ENCODE results near the gene MCM3AP.
"Not testable (repeated sequence)": the region's sequence is repeated elsewhere in the genome, so short reads cannot be mapped to it uniquely, and the experiment has no call there.

Gene MCM3AP

GRCh38 chr21:46266946-46267345, 18.5 kb downstream of the MCM3AP start:
- no peak for DNase-seq

GRCh38 chr21:46265736-46266525, 19.5 kb downstream of the MCM3AP start:
- DNase-seq = no peak

DNA sequence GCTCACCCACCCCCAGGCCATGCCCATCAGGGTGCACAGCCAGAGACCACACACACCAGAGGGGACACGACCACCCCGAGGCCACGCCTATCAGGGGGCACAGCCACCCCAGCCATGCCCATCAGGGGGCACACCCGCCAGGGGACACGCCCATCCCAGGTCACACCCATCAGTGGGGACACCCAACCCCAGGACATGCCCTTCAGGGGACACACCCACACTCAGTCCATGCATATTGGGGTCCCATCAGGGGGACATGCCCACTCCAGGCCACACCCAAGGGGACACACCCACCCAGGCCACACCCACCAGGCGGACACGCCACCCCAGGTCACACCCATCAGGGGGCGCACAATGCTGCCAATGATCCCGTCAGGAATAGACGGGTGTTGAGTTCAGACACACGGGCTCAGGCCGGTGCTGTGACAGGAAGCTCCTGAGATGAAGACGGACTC, 20.7 kb downstream of the MCM3AP start:
- no peak for DNase-seq

GRCh38 chr21:46264046-46264689, 21.2 kb downstream of the MCM3AP start:
- DNase-seq = no peak

GRCh38 chr21:46256501-46256994, 28.9 kb downstream of the MCM3AP start:
- DNase-seq = no peak

GRCh38 chr21:46255758-46256337, 29.6 kb downstream of the MCM3AP start:
- DNase-seq = no peak

DNA sequence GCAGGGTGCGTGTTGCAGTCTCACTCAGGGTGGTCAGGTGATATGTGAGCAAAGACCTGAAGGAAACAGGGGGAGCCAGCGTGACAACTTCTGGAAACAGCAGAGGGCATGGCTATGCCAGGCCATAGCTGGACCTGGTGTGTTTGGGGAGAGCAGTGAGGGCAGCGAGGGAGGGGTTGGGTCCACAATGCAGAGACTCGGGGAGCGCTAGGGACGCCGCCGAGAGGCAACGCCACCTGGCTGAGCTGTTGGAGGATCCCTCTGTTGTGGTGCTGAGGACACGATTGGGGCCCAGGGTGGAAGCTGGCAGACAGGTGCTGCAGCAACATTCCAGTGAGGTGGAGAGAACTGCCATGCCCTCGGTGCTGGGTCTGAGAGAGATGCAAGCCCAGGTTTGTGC, 30.2 kb downstream of the MCM3AP start:
- no peak for DNase-seq

DNA sequence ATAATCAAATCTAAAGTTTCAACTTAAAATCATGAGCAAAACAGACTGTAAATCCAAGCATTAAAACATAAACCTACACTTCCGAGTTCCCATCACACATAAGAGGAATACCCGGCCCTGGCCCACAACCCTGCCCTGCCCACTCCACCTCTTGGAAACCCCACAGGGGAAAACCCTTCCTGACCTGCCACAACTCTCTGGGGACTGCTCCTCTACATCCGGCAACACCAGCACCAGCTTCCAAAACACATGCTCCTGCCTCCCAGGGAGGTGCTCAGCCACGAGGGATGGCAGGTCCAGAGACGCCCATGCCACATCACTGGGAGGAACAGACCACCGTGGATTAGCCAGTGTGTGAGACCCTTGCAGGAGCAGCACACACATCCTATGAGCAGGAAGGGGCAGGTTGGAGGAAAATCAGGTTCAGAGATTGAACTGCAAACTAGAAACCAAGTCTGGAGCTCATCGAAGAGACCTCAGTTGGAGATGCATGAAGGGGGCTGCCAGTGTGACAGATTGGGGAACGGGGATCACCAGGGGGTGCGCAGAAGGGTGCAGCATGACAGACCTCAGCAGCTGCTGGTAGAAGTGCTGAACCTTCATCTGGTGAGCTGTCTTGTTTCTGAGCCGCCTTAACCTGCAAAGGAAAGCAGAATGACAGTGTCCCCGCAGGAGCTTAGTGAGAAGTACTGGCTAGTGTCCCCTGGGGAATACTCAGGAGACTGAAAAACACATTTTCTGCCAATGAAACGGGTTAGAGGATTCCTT, 31.0 kb downstream of the MCM3AP start:
- no peak for DNase-seq

GRCh38 chr21:46253610-46254124, 31.7 kb downstream of the MCM3AP start:
- DNase-seq = peak; percentile 12

DNA sequence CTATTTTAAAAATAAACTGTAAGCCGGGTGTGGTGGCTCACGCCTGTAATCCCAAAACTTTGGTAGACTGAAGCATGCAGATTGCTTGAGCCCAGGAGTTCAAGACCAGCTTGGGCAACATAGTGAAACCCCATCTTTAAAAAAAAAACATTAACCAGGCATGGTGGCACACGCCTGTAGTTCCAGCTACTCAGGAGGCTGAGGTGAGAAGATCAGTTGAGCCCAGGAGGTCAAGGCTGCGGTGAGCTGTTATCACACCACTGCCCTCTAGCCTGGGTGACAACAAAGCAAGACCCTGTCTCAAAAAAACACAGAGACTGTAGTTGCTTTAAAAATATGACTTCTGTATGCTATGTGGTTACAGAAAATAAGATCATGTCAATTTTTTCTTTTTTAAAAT, 32.6 kb downstream of the MCM3AP start:
- DNase-seq = no peak

DNA sequence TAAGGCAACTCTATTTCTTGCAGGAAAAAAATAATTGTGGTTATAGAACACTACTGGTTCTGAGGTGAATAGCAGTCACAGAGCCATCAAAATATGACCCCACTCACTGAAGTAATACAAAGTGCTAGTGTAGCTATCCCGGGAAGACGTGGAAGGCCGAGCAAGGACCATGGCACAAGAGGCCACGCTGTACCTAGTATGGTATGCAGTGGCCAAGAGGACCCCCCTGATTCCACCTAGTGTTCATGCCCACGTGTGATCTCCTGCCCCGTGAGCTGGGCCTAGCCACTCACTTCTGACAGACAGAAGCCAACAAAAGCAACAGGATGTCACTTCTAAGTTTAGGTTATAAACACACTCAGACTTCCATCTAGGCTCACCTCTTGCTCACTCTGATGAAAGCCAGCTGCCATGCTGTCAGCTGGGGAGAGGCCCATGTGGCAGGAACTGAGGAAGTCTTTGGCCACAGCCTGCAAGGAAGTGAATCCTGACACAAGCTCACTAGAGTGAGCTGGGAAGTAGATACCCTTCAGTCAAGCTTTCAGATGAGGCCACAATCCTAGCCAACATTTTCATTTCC, 35.2 kb downstream of the MCM3AP start:
- no peak for DNase-seq

DNA sequence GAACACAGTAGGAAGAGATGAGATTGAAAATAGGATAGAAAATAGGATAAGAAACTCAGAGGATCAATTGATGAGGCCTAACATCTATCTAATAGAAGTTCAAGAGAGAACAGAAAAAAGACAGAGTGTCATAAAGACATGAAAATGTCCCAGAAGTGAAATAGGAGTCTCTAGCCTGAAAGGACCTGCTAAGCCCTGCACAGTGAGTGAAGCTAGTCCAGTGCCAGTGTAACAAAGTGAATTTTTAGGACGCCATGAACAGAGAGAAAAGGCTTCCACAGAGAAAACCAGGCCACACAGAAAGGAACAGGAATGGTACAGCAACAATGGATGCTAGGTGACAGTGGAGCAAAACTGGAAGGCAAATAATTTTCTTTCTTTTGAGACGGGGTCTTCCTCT, 36.6 kb downstream of the MCM3AP start:
- DNase-seq = no peak

DNA sequence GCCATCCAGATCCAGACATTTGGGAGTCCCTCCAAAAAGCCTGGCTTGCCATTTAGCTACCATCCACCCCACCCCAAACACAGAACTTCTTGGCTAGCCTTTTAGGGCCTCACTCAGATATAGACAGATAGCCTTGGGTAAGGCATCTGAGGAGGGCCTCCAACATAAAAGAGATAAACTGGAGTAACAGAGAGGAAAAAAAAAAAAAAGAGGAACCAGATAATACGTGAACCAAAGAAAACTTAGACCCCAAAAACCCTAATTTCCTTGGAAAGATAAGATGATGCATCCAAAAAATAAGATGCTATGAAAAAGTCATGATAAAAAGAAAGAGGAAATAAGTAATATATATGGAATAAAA, 37.0 kb downstream of the MCM3AP start:
- DNase-seq = no peak

- DNase-seq = no peak
Observed at GRCh38 chr21:46247699-46248421, 37.6 kb downstream of the MCM3AP start.

DNA sequence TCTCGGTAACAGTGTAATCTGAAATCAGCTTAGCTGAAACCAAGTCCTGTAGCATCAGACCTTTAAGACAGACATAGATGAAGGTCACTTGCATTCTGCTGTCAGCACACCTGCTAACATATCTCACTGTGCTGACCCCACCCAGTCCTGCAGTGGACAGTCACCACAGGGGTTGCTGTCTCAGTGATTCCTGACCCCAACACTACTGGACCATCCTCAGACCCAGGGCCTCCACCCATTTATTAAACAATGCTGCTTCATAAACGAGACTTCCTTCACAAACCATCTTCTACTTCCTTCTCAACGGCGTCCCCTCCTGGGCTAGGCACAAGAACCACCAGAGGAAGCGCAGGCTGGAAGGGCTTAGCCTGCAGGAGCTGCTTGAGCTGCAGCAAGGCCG, 39.1 kb downstream of the MCM3AP start:
- no peak for DNase-seq

DNA sequence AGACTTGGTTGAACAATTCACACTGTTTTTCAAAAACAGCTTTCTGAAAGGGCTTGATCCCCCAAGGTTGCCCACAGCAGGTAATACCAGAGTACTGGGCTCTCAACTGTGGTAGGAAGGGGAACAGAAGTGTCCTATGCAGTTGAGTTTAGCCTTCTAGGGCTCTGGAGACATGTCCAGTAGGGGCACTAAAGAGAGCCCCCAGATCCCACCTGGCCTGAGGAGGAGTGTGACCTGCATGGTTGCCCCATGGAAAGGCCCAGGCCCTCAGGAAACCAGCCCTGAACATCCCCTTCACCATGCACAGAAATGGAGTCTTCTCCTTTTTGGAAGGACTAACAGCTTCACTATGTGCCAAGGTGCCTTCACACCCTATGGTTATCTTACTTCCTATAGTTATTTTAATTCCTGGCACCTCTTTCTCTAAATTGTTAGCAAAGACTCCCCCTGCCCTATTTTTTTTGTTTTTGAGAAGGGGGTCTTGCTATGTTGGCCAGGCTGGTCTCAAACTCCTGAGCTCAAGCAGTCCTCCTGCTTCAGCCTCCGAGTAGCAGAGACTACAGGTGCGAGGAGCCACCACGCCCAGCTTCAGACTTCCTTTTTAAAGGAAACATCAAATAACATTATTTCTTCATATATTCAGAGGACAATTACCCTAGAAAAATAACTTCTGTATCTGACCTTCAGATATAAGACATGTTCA, 40.0 kb downstream of the MCM3AP start:
- DNase-seq = no peak

DNA sequence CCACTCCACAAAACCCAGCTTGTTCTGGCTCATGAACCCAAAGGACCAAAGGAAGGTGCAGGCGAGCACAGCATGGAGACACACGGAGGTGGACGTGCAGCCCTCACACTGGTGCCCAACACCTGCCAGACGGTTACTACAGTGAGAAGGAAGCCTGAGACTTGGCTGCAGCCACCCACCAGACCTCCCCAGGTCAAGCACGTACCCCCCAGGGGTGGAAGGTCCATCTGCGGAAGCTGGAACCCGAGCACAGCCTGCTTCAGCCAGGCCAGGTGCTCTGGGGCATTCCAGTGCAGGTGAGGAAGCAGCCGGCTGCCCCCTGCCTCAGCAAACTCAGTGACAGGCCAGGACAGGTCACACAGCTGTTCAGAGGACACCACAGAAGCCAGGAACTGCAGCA, 40.8 kb downstream of the MCM3AP start:
- no peak for DNase-seq

- DNase-seq = no peak
Observed at GRCh38 chr21:46243960-46244361, 41.5 kb downstream of the MCM3AP start.

GRCh38 chr21:46243325-46243724, 42.1 kb downstream of the MCM3AP start:
- no peak for DNase-seq

GRCh38 chr21:46241577-46241976, 43.8 kb downstream of the MCM3AP start:
- DNase-seq = not testable (repeated sequence)

- no peak for DNase-seq
Observed at GRCh38 chr21:46239817-46240325, 45.5 kb downstream of the MCM3AP start.
